ACC112 (cell line): Measurements from ENCODE around the gene GJA10.

Experiments
- H2AFZ ChIP-seq: fragments of 200-600 bp; sonication (generic); one replicate; pipeline ENCODE4 v1.6.0; 2017; ENCODE audit warnings: antibody characterized with exemption, low read length; ENCODE audit not compliant: unreplicated experiment
- H3K27ac ChIP-seq: fragments of 200-600 bp; sonication (generic); 2 replicates; pipeline ENCODE4 v1.5.1; 2014; ENCODE audit warnings: low read depth, mild to moderate bottlenecking, antibody characterized with exemption, low read length, moderate library complexity
- H3K27me3 ChIP-seq: fragments of 200-600 bp; sonication (generic); 2 replicates; pipeline ENCODE4 v1.6.1; 2014; ENCODE audit warnings: mild to moderate bottlenecking, antibody characterized with exemption, low read length, moderate library complexity, mixed read lengths; ENCODE audit not compliant: insufficient read depth
- H3K36me3 ChIP-seq: fragments of 200-600 bp; sonication (generic); 2 replicates; pipeline ENCODE4 v1.6.1; 2016; ENCODE audit warnings: mild to moderate bottlenecking, antibody characterized with exemption, low read length, moderate library complexity, mixed read lengths; ENCODE audit not compliant: insufficient read depth
- H3K4me1 ChIP-seq: fragments of 200-600 bp; sonication (generic); one replicate; pipeline ENCODE4 v1.6.1; 2016; ENCODE audit warnings: low read length, mixed read lengths; ENCODE audit not compliant: insufficient read depth, unreplicated experiment, control insufficient read depth
- H3K4me3 ChIP-seq: fragments of 200-600 bp; sonication (generic); 2 replicates; pipeline ENCODE4 v1.5.1; 2014; ENCODE audit warnings: mild to moderate bottlenecking, low read depth, low read length
- H3K79me2 ChIP-seq: fragments of 200-600 bp; sonication (generic); one replicate; pipeline ENCODE4 v1.6.0; 2016; ENCODE audit warnings: low read length; ENCODE audit not compliant: control insufficient read depth, unreplicated experiment, insufficient read depth

GJA10 gene

DNA sequence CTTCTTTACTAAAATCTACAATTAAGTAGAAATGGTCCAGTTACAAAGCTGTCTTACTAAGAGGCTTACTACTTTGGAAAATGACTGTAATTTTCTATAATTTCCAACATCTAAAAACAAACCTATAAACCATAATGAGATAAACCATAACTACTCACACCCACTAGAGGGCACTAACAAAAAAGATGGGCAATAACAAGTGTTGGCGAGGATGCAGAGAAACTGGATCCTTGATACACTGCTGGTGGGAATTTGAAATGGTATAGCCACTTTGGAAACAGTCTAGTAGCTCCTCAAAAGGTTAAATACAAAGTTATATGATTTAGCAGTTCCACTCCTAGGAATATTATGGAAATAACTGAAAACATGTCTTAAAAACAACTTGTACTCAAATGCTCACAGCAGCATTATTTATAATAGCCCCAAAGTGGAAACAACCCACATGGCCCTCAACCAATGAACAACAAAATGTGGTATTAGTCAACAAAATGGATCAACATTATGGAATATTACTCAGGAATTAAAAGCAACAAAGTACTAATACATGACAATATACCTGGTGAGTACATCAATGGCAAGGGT is 50.6 kb downstream of the GJA10 start:
- Histone ChIP-seq H3K4me3 (no peak overlapping the region), H3K4me1 (no peaks in the 10 kb centered on the region), H3K36me3 (no peaks in the 10 kb centered on the region), H3K79me2 (no peaks in the 10 kb centered on the region), H3K27me3 (peaks cover 13% of the 10 kb centered on the region; the same call in 1 of the 2 replicates), H3K27ac (no peak overlapping the region), H2AFZ (no peak overlapping the region)
